Endothelial cell of umbilical vein (primary cell): ENCODE data around the gene ATP8B2. TPM values are rescaled to one million over a fixed set of nuclear protein-coding genes. Genes with fewer than 3 reads are reported as not detected.

Experiments
- BruUV-seq: library from RNA; stranded (reverse); fragments of 400-500 nt; replicated peaks from 2 replicates; lab custom pipeline; 2021; lab: Mats Ljungman, UMichigan
- CTCF ChIA-PET: fragments of 300-600, 350-600 bp; sonication (Branson Sonifier 250); formaldehyde crosslinking; loops from one replicate; lab custom pipeline; 2021; ENCODE audit warnings: antibody characterized with exemption, inconsistent platforms; lab: Charles Lee
- POLR2A ChIA-PET: fragments of 300-600, 350-600 bp; sonication (Branson Sonifier 250); formaldehyde crosslinking; loops from one replicate; lab custom pipeline; 2021; ENCODE audit warnings: antibody characterized with exemption, inconsistent platforms; lab: Charles Lee
- DNase-seq: peaks from one replicate; pipeline ENCODE4 v3.0.0-alpha.2; 2011; ENCODE audit warnings: low read depth, low spot score
- FAIRE-seq: peaks from 2 replicates; lab custom pipeline; 2011; peaks lifted over from hg19 to GRCh38; lab: Jason Lieb, UNC
- H2AFZ ChIP-seq: 2 replicates; pipeline ENCODE4 v1.6.0; 2012; ENCODE audit warnings: low read depth, low read length, control low read depth, inconsistent platforms
- H3K27ac ChIP-seq: 2 replicates; pipeline ENCODE4 v1.5.1; 2011; ENCODE audit warnings: low read depth, mild to moderate bottlenecking, control low read depth, low read length, moderate library complexity; ENCODE audit not compliant: insufficient read depth
- H3K27me3 ChIP-seq, 2 experiments: 2 replicates each; pipeline versions ENCODE4 v1.6.0 to v1.6.1; 2011; ENCODE audit warnings: low read length in 2 of 2, mixed read lengths in 1 of 2; ENCODE audit not compliant: control insufficient read depth in 2 of 2, insufficient read depth in 2 of 2
- H3K36me3 ChIP-seq, 2 experiments: 2 replicates in 1 of 2; 3 replicates in 1 of 2; pipeline ENCODE4 v1.5.1; 2011; ENCODE audit warnings: low read length in 2 of 2, mild to moderate bottlenecking in 1 of 2, moderate library complexity in 1 of 2; ENCODE audit not compliant: control insufficient read depth in 2 of 2, insufficient read depth in 2 of 2; ENCODE audit errors: extremely low read depth in 1 of 2
- H3K4me1 ChIP-seq: 3 replicates; pipeline ENCODE4 v1.5.1; 2011; ENCODE audit warnings: mild to moderate bottlenecking, low read length; ENCODE audit not compliant: control insufficient read depth, insufficient read depth; ENCODE audit errors: extremely low read depth
- H3K4me2 ChIP-seq: 2 replicates; pipeline ENCODE4 v1.6.1; 2011; ENCODE audit warnings: low read length, control low read depth, mixed read lengths; ENCODE audit not compliant: insufficient read depth
- H3K4me3 ChIP-seq, 3 experiments: fragments of 200-600 bp in 1 of 3; sonication (generic), shearing (Covaris generic) in 1 of 3; replicated peaks in 1 of 3; 2 replicates each; pipeline ENCODE4 v1.5.1; 2011 to 2016; ENCODE audit warnings: control low read depth in 3 of 3, low read length in 3 of 3, mild to moderate bottlenecking in 2 of 3, inconsistent platforms in 1 of 3, low read depth in 1 of 3, moderate library complexity in 1 of 3; ENCODE audit not compliant: insufficient read depth in 1 of 3
- H3K79me2 ChIP-seq: 2 replicates; pipeline ENCODE4 v1.6.0; 2012; ENCODE audit warnings: low read length, inconsistent platforms; ENCODE audit not compliant: control insufficient read depth, insufficient read depth
- H3K9ac ChIP-seq: replicated peaks from 2 replicates; pipeline ENCODE3; 2011; ENCODE audit warnings: low read length, control low read depth; ENCODE audit not compliant: insufficient read depth; ENCODE audit errors: extremely low read depth
- H3K9me1 ChIP-seq: replicated peaks from 3 replicates; pipeline ENCODE4 v1.6.0; 2011; ENCODE audit warnings: mild to moderate bottlenecking, low read length; ENCODE audit not compliant: control insufficient read depth, insufficient read depth; ENCODE audit errors: extremely low read depth
- H3K9me3 ChIP-seq: replicated peaks from 2 replicates; pipeline ENCODE4 v1.5.1; 2012; ENCODE audit warnings: low read length, inconsistent platforms; ENCODE audit not compliant: control insufficient read depth, insufficient read depth
- H4K20me1 ChIP-seq: replicated peaks from 2 replicates; pipeline ENCODE3; 2011; ENCODE audit warnings: mild to moderate bottlenecking, low read length; ENCODE audit not compliant: control insufficient read depth, insufficient read depth; ENCODE audit errors: extremely low read depth
- EZH2 ChIP-seq: IDR thresholded peaks from 2 replicates; pipeline ENCODE4 v1.6.1; 2012; ENCODE audit warnings: borderline replicate concordance, low read depth, mild to moderate bottlenecking, moderate library complexity, low read length, inconsistent platforms; ENCODE audit not compliant: severe bottlenecking
- FOS ChIP-seq: IDR thresholded peaks from 2 replicates; pipeline ENCODE4 v1.6.1; 2011; ENCODE audit warnings: mild to moderate bottlenecking, low read length, moderate library complexity, borderline replicate concordance; ENCODE audit not compliant: insufficient read depth
- GATA2 ChIP-seq: IDR thresholded peaks from 2 replicates; pipeline ENCODE4 v1.7.0; 2011; ENCODE audit warnings: low read depth, mild to moderate bottlenecking, moderate library complexity, mixed read lengths, low read length; ENCODE audit not compliant: insufficient read length, insufficient read depth
- JUN ChIP-seq: IDR thresholded peaks from 2 replicates; pipeline ENCODE4 v1.6.1; 2011; ENCODE audit warnings: borderline replicate concordance, low read depth; ENCODE audit not compliant: insufficient read length, insufficient read depth
- MYC ChIP-seq: IDR thresholded peaks from one replicate; pipeline ENCODE4 v1.6.1; 2011; ENCODE audit warnings: mild to moderate bottlenecking, low read depth, low read length
- POLR2A ChIP-seq: IDR thresholded peaks from 2 replicates; pipeline ENCODE4 v1.6.1; 2012; ENCODE audit warnings: low read depth, mild to moderate bottlenecking, control low read depth, low read length
- POLR2AphosphoS5 ChIP-seq: IDR thresholded peaks from 2 replicates; pipeline ENCODE4 v1.6.1; 2012; ENCODE audit warnings: low read depth, mild to moderate bottlenecking, control low read depth, low read length, moderate library complexity; ENCODE audit not compliant: insufficient read depth
- dilution Hi-C: fragments of 300-500 bp; cut with MboI; formaldehyde crosslinking; loops from one replicate; pipeline ENCODE4 v1.15.0; 2019; ENCODE audit warnings: low sequenced_read_pairs; ENCODE audit not compliant: extremely low pct_ligation_motif_present
- intact Hi-C: fragments of 100-400 bp; cut with micrococcal nuclease; formaldehyde crosslinking; loops from one replicate; pipeline ENCODE4 v1.10.0; 2022
- polyA plus RNA-seq, 4 experiments: library from polyadenylated mRNA; depleted of rRNA in 3 of 4; stranded (reverse) in 3 of 4; unstranded in 1 of 4; fragments of >200 nt; gene quantifications; 2 replicates each; pipeline versions ENCODE4 v1.2.1 to v1.2.3, GENCODE V29; 2011 to 2012; ENCODE audit warnings: missing spikeins in 1 of 4
- total RNA-seq: library from RNA; stranded (reverse); gene quantifications from 2 replicates; pipeline ENCODE4 v1.2.3, GENCODE V29; 2021
- TF ChIP-seq, protein P1 (sequence below), 2 donors: IDR thresholded peaks; 1 replicate in 1 of 2; 2 replicates in 1 of 2; pipeline ENCODE4 v1.5.1; 2011; ENCODE audit warnings: low read length in 2 of 2, mild to moderate bottlenecking in 2 of 2, moderate library complexity in 2 of 2, control low read depth in 1 of 2, inconsistent platforms in 1 of 2, low read depth in 1 of 2; ENCODE audit not compliant: insufficient read depth in 1 of 2; ENCODE audit errors: extremely low read depth in 1 of 2
- TF ChIP-seq, protein P2 (sequence below): IDR thresholded peaks from 2 replicates; pipeline ENCODE4 v1.6.1; 2011; ENCODE audit not compliant: insufficient read depth, insufficient read length

ATP8B2 gene
- total and polyA plus RNA-seq, 2 donors (not counting 3 experiments of a cell fraction or from before 2014, with no cell fraction given) = 64.7 to 72.8 TPM

DNA sequence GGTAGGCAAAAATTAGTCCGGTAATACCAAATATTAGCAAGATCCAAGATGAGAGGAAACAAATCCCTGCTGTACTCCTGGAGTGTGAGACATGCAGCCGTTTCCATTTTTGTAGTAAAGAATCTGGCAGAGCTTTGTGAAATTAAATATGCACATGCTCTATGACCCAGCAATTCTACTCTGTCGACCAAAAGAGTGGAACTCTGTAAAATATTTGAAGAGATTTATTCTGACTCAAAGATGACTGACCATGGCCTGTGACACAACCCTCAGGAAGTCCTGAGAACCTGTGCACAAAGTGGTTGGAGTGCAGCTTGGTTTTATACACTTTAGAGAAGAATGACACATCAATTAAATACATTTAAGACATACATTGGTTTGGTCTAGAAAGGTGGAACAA, 36.7 kb upstream of the ATP8B2 start:
- ChIA-PET POLR2A (no interaction called here), CTCF (interaction anchor here (1.0 kb wide), 2 partner anchors 15 to 46 kb away, joined by 3 to 4 read pairs; no protein-coding TSS in a partner anchor)
- Histone ChIP-seq H3K4me1 (no peaks in the 10 kb centered on the region), H3K9me1 (no peaks in the 10 kb centered on the region), H3K9me3 (no peaks in the 10 kb centered on the region), H4K20me1 (no peaks in the 10 kb centered on the region), H3K27ac (no peak overlapping the region), H3K4me2 (no peak overlapping the region), H3K9ac (no peak overlapping the region), H2AFZ (no peak overlapping the region), H3K27me3 (peaks cover 0 to 4% of the 10 kb centered on the region in 2 experiments), H3K4me3 (no peak overlapping the region), H3K36me3 (no peaks in the 10 kb centered on the region), H3K79me2 (no peaks in the 10 kb centered on the region)
- BruUV-seq = no TSS peak
- TF ChIP-seq POLR2AphosphoS5 (no peak), POLR2A (no peak), EZH2 (no peak), JUN (no peak), GATA2 (no peak), MYC (no peak), FOS (no peak)
- TF ChIP-seq, protein P1, sequence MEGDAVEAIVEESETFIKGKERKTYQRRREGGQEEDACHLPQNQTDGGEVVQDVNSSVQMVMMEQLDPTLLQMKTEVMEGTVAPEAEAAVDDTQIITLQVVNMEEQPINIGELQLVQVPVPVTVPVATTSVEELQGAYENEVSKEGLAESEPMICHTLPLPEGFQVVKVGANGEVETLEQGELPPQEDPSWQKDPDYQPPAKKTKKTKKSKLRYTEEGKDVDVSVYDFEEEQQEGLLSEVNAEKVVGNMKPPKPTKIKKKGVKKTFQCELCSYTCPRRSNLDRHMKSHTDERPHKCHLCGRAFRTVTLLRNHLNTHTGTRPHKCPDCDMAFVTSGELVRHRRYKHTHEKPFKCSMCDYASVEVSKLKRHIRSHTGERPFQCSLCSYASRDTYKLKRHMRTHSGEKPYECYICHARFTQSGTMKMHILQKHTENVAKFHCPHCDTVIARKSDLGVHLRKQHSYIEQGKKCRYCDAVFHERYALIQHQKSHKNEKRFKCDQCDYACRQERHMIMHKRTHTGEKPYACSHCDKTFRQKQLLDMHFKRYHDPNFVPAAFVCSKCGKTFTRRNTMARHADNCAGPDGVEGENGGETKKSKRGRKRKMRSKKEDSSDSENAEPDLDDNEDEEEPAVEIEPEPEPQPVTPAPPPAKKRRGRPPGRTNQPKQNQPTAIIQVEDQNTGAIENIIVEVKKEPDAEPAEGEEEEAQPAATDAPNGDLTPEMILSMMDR (IDR thresholded peaks at IDR 0.05; ENCODE audit: extremely low read depth in 1 of 2, insufficient read depth in 1 of 2, low read depth in 1 of 2, low read length in 2 of 2) = no peak
- TF ChIP-seq, protein P2, sequence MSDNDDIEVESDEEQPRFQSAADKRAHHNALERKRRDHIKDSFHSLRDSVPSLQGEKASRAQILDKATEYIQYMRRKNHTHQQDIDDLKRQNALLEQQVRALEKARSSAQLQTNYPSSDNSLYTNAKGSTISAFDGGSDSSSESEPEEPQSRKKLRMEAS = no peak
- FAIRE-seq (no peak), DNase-seq (no peak)
- intact Hi-C loops = no loop called here
- dilution Hi-C loops = no loop called here
